Neural progenitor cell (in vitro differentiated cells): Measurements from ENCODE around the gene NUP93. TPM values are rescaled to one million over a fixed set of nuclear protein-coding genes. Genes with fewer than 3 reads are reported as not detected.
A peak's percentile ranks its signal among the peaks of the same experiment; 100 is the strongest.

Experiments used
- DNase-seq: peaks from one replicate; pipeline ENCODE4 v3.0.0-alpha.2; 2016; ENCODE audit warnings: low spot score
- H2AFZ ChIP-seq: fragments of 200-600 bp; sonication (generic); replicated peaks from 2 replicates; pipeline ENCODE4 v1.6.1; 2016; ENCODE audit warnings: antibody characterized with exemption
- H3F3A ChIP-seq: fragments of 200-600 bp; sonication (generic); 2 replicates; pipeline ENCODE4 v1.6.1; 2016; ENCODE audit warnings: antibody characterized with exemption, low read depth
- H3K27ac ChIP-seq: fragments of 200-600 bp; sonication (generic); 2 replicates; pipeline ENCODE4 v1.5.1; 2016; ENCODE audit warnings: mild to moderate bottlenecking
- H3K27me3 ChIP-seq: fragments of 200-600 bp; sonication (generic); 2 replicates; pipeline ENCODE4 v1.6.1; 2016; ENCODE audit warnings: mild to moderate bottlenecking, moderate library complexity
- H3K36me3 ChIP-seq: fragments of 200-600 bp; sonication (generic); 2 replicates; pipeline ENCODE4 v1.5.1; 2016
- H3K4me1 ChIP-seq: fragments of 200-600 bp; sonication (generic); 2 replicates; pipeline ENCODE4 v1.6.1; 2016; ENCODE audit warnings: mixed run types
- H3K4me2 ChIP-seq: fragments of 200-600 bp; sonication (generic); 2 replicates; pipeline ENCODE4 v1.6.1; 2016
- H3K4me3 ChIP-seq: fragments of 200-600 bp; sonication (generic); 2 replicates; pipeline ENCODE4 v1.5.1; 2016
- H3K79me2 ChIP-seq: fragments of 200-600 bp; sonication (generic); 2 replicates; pipeline ENCODE4 v1.6.1; 2016; ENCODE audit warnings: low read depth
- H3K9ac ChIP-seq: fragments of 200-600 bp; sonication (generic); 2 replicates; pipeline ENCODE4 v1.6.1; 2016
- H3K9me3 ChIP-seq: fragments of 200-600 bp; sonication (generic); 2 replicates; pipeline ENCODE4 v1.5.1; 2016; ENCODE audit warnings: low read depth
- H4K20me1 ChIP-seq: fragments of 200-600 bp; sonication (generic); 2 replicates; pipeline ENCODE4 v1.6.1; 2016; ENCODE audit warnings: low read depth
- H3K27ac Mint-ChIP-seq: 3 replicates; pipeline ENCODE4 v1.8.0; 2021; ENCODE audit warnings: mixed read lengths
- H3K27me3 Mint-ChIP-seq: 2 replicates; pipeline ENCODE4 v1.8.0; 2022; ENCODE audit warnings: low read depth, mild to moderate bottlenecking, inconsistent platforms, moderate library complexity, mixed read lengths; ENCODE audit not compliant: insufficient read depth
- H3K36me3 Mint-ChIP-seq: 3 replicates; pipeline ENCODE4 v1.8.0; 2021; ENCODE audit warnings: mixed read lengths
- H3K4me1 Mint-ChIP-seq: 3 replicates; pipeline ENCODE4 v1.8.0; 2021; ENCODE audit warnings: mixed read lengths
- H3K4me3 Mint-ChIP-seq: 3 replicates; pipeline ENCODE4 v1.8.0; 2021; ENCODE audit warnings: mild to moderate bottlenecking, moderate library complexity, mixed read lengths
- H3K9me3 Mint-ChIP-seq: 3 replicates; pipeline ENCODE4 v1.8.0; 2020; ENCODE audit warnings: mixed read lengths
- CTCF ChIP-seq: fragments of 200-600 bp; sonication (generic); IDR thresholded peaks from 2 replicates; pipeline ENCODE4 v1.5.1; 2017; ENCODE audit warnings: antibody characterized with exemption, mild to moderate bottlenecking
- EZH2 ChIP-seq: fragments of 200-600 bp; sonication (generic); IDR thresholded peaks from 2 replicates; pipeline ENCODE4 v1.6.1; 2017; ENCODE audit warnings: antibody characterized with exemption, mild to moderate bottlenecking, moderate library complexity
- EZH2phosphoT487 ChIP-seq: fragments of 200-600 bp; sonication (generic); IDR thresholded peaks from 2 replicates; pipeline ENCODE4 v1.6.1; 2017; ENCODE audit warnings: antibody characterized with exemption
- total RNA-seq: library from RNA; depleted of rRNA; stranded (reverse); fragments of >200 nt; gene quantifications from 2 replicates; pipeline ENCODE4 v1.2.3, GENCODE V29; 2015; ENCODE audit warnings: low replicate concordance

NUP93 gene
- total RNA-seq, 1 donor from 2014 or later, result 116 TPM

GRCh38 chr16:56856876-56857447, 127.0 kb downstream of the NUP93 start:
- Histone ChIP-seq H2AFZ (no peak overlapping the region), H4K20me1 (no peaks in the 10 kb centered on the region), H3K4me2 (no peak overlapping the region), H3K27ac (no peak overlapping the region), H3K79me2 (no peaks in the 10 kb centered on the region), H3F3A (peaks cover 14% of the 10 kb centered on the region), H3K4me3 (no peak overlapping the region), H3K27me3 (no peaks in the 10 kb centered on the region), H3K9ac (no peak overlapping the region), H3K36me3 (no peaks in the 10 kb centered on the region), H3K4me1 (peaks cover 23% of the 10 kb centered on the region), H3K9me3 (no peaks in the 10 kb centered on the region)
- H3K27ac Mint-ChIP-seq, result peak overlapping the region; percentile 51
- H3K27me3 Mint-ChIP-seq, result no peaks in the 10 kb centered on the region
- H3K4me3 Mint-ChIP-seq, result no peak overlapping the region
- H3K36me3 Mint-ChIP-seq, result no peaks in the 10 kb centered on the region
- peaks cover 25% of the 10 kb centered on the region for H3K4me1 Mint-ChIP-seq
- TF ChIP-seq EZH2phosphoT487 (no peak), EZH2 (no peak), CTCF (no peak)
- H3K9me3 Mint-ChIP-seq, result no peaks in the 10 kb centered on the region
- no peak for DNase-seq

GRCh38 chr16:56858374-56858773, 128.4 kb downstream of the NUP93 start:
- Histone ChIP-seq H4K20me1 (no peaks in the 10 kb centered on the region), H3K27me3 (no peaks in the 10 kb centered on the region), H3K4me2 (no peak overlapping the region), H3K9me3 (no peaks in the 10 kb centered on the region), H3F3A (peaks cover 14% of the 10 kb centered on the region), H3K9ac (no peak overlapping the region), H3K36me3 (no peaks in the 10 kb centered on the region), H3K4me1 (peaks cover 23% of the 10 kb centered on the region), H3K27ac (no peak overlapping the region), H3K79me2 (no peaks in the 10 kb centered on the region), H2AFZ (no peak overlapping the region), H3K4me3 (no peak overlapping the region)
- H3K4me3 Mint-ChIP-seq, result no peak overlapping the region
- no peak for TF ChIP-seq CTCF
- TF ChIP-seq EZH2phosphoT487, result no peak
- TF ChIP-seq EZH2, result no peak
- H3K27me3 Mint-ChIP-seq, result peaks cover 3% of the 10 kb centered on the region
- DNase-seq, result no peak
- H3K4me1 Mint-ChIP-seq, result peaks cover 26% of the 10 kb centered on the region
- no peaks in the 10 kb centered on the region for H3K9me3 Mint-ChIP-seq
- peak overlapping the region; percentile 68 for H3K27ac Mint-ChIP-seq
- no peaks in the 10 kb centered on the region for H3K36me3 Mint-ChIP-seq

- Histone ChIP-seq H3K27ac (no peak overlapping the region), H3K79me2 (no peaks in the 10 kb centered on the region), H3K4me3 (no peak overlapping the region), H2AFZ (no peak overlapping the region), H3K4me2 (no peak overlapping the region), H3F3A (peaks cover 14% of the 10 kb centered on the region), H4K20me1 (no peaks in the 10 kb centered on the region), H3K4me1 (peaks cover 23% of the 10 kb centered on the region), H3K36me3 (no peaks in the 10 kb centered on the region), H3K9me3 (no peaks in the 10 kb centered on the region), H3K27me3 (no peaks in the 10 kb centered on the region), H3K9ac (no peak overlapping the region)
- no peak for TF ChIP-seq EZH2phosphoT487
- DNase-seq, result no peak
- no peaks in the 10 kb centered on the region for H3K9me3 Mint-ChIP-seq
- peaks cover 27% of the 10 kb centered on the region for H3K4me1 Mint-ChIP-seq
- no peak overlapping the region for H3K27ac Mint-ChIP-seq
- peaks cover 4% of the 10 kb centered on the region for H3K27me3 Mint-ChIP-seq
- no peaks in the 10 kb centered on the region for H3K36me3 Mint-ChIP-seq
- H3K4me3 Mint-ChIP-seq, result no peak overlapping the region
These were observed 129.7 kb downstream of the NUP93 start for GRCh38 chr16:56859636-56860035.

- H3K4me1 Mint-ChIP-seq, result peaks cover 29% of the 10 kb centered on the region
These were observed 130.5 kb downstream of the NUP93 start for GRCh38 chr16:56860226-56861020.

More at GRCh38 chr16:56860226-56861020, 130.5 kb downstream of the NUP93 start:
- Histone ChIP-seq H3K9ac (no peak overlapping the region), H3K4me1 (peaks cover 23% of the 10 kb centered on the region), H3K79me2 (no peaks in the 10 kb centered on the region), H2AFZ (no peak overlapping the region), H3K4me3 (no peak overlapping the region), H3K27ac (no peak overlapping the region), H3K27me3 (no peaks in the 10 kb centered on the region), H3F3A (peaks cover 14% of the 10 kb centered on the region), H3K4me2 (peak overlapping the region; percentile 63), H4K20me1 (no peaks in the 10 kb centered on the region), H3K9me3 (no peaks in the 10 kb centered on the region), H3K36me3 (no peaks in the 10 kb centered on the region)
- Mint-ChIP-seq H3K27me3 (peaks cover 7% of the 10 kb centered on the region), H3K36me3 (no peaks in the 10 kb centered on the region), H3K4me3 (no peak overlapping the region), H3K27ac (peak overlapping the region; percentile 91), H3K9me3 (no peaks in the 10 kb centered on the region)
- no peak for TF ChIP-seq CTCF
- TF ChIP-seq EZH2phosphoT487, result no peak
- DNase-seq, result no peak
